Endothelial cell of umbilical vein (primary cell): ENCODE results near the gene FAM200A. TPM values are rescaled to one million over a fixed set of nuclear protein-coding genes. Genes with fewer than 3 reads are reported as not detected.

Experiments
- BruUV-seq: library from RNA; stranded (reverse); fragments of 400-500 nt; replicated peaks from 2 replicates; lab custom pipeline; 2021; lab: Mats Ljungman, UMichigan
- CTCF ChIA-PET: fragments of 300-600, 350-600 bp; sonication (Branson Sonifier 250); formaldehyde crosslinking; loops from one replicate; lab custom pipeline; 2021; ENCODE audit warnings: antibody characterized with exemption, inconsistent platforms; lab: Charles Lee
- POLR2A ChIA-PET: fragments of 300-600, 350-600 bp; sonication (Branson Sonifier 250); formaldehyde crosslinking; loops from one replicate; lab custom pipeline; 2021; ENCODE audit warnings: antibody characterized with exemption, inconsistent platforms; lab: Charles Lee
- DNase-seq: peaks from one replicate; pipeline ENCODE4 v3.0.0-alpha.2; 2011; ENCODE audit warnings: low read depth, low spot score
- FAIRE-seq: peaks from 2 replicates; lab custom pipeline; 2011; peaks lifted over from hg19 to GRCh38; lab: Jason Lieb, UNC
- H2AFZ ChIP-seq: 2 replicates; pipeline ENCODE4 v1.6.0; 2012; ENCODE audit warnings: low read depth, low read length, control low read depth, inconsistent platforms
- H3K27ac ChIP-seq: 2 replicates; pipeline ENCODE4 v1.5.1; 2011; ENCODE audit warnings: low read depth, mild to moderate bottlenecking, control low read depth, low read length, moderate library complexity; ENCODE audit not compliant: insufficient read depth
- H3K27me3 ChIP-seq, 2 experiments: 2 replicates each; pipeline versions ENCODE4 v1.6.0 to v1.6.1; 2011; ENCODE audit warnings: low read length in 2 of 2, mixed read lengths in 1 of 2; ENCODE audit not compliant: control insufficient read depth in 2 of 2, insufficient read depth in 2 of 2
- H3K36me3 ChIP-seq, 2 experiments: 2 replicates in 1 of 2; 3 replicates in 1 of 2; pipeline ENCODE4 v1.5.1; 2011; ENCODE audit warnings: low read length in 2 of 2, mild to moderate bottlenecking in 1 of 2, moderate library complexity in 1 of 2; ENCODE audit not compliant: control insufficient read depth in 2 of 2, insufficient read depth in 2 of 2; ENCODE audit errors: extremely low read depth in 1 of 2
- H3K4me1 ChIP-seq: 3 replicates; pipeline ENCODE4 v1.5.1; 2011; ENCODE audit warnings: mild to moderate bottlenecking, low read length; ENCODE audit not compliant: control insufficient read depth, insufficient read depth; ENCODE audit errors: extremely low read depth
- H3K4me2 ChIP-seq: 2 replicates; pipeline ENCODE4 v1.6.1; 2011; ENCODE audit warnings: low read length, control low read depth, mixed read lengths; ENCODE audit not compliant: insufficient read depth
- H3K4me3 ChIP-seq, 3 experiments: fragments of 200-600 bp in 1 of 3; sonication (generic), shearing (Covaris generic) in 1 of 3; replicated peaks in 1 of 3; 2 replicates each; pipeline ENCODE4 v1.5.1; 2011 to 2016; ENCODE audit warnings: control low read depth in 3 of 3, low read length in 3 of 3, mild to moderate bottlenecking in 2 of 3, inconsistent platforms in 1 of 3, low read depth in 1 of 3, moderate library complexity in 1 of 3; ENCODE audit not compliant: insufficient read depth in 1 of 3
- H3K79me2 ChIP-seq: 2 replicates; pipeline ENCODE4 v1.6.0; 2012; ENCODE audit warnings: low read length, inconsistent platforms; ENCODE audit not compliant: control insufficient read depth, insufficient read depth
- H3K9ac ChIP-seq: replicated peaks from 2 replicates; pipeline ENCODE3; 2011; ENCODE audit warnings: low read length, control low read depth; ENCODE audit not compliant: insufficient read depth; ENCODE audit errors: extremely low read depth
- H3K9me1 ChIP-seq: replicated peaks from 3 replicates; pipeline ENCODE4 v1.6.0; 2011; ENCODE audit warnings: mild to moderate bottlenecking, low read length; ENCODE audit not compliant: control insufficient read depth, insufficient read depth; ENCODE audit errors: extremely low read depth
- H3K9me3 ChIP-seq: replicated peaks from 2 replicates; pipeline ENCODE4 v1.5.1; 2012; ENCODE audit warnings: low read length, inconsistent platforms; ENCODE audit not compliant: control insufficient read depth, insufficient read depth
- H4K20me1 ChIP-seq: replicated peaks from 2 replicates; pipeline ENCODE3; 2011; ENCODE audit warnings: mild to moderate bottlenecking, low read length; ENCODE audit not compliant: control insufficient read depth, insufficient read depth; ENCODE audit errors: extremely low read depth
- CTCF ChIP-seq, 2 donors: IDR thresholded peaks; 1 replicate in 1 of 2; 2 replicates in 1 of 2; pipeline ENCODE4 v1.5.1; 2011; ENCODE audit warnings: low read length in 2 of 2, mild to moderate bottlenecking in 2 of 2, moderate library complexity in 2 of 2, control low read depth in 1 of 2, inconsistent platforms in 1 of 2, low read depth in 1 of 2; ENCODE audit not compliant: insufficient read depth in 1 of 2; ENCODE audit errors: extremely low read depth in 1 of 2
- EZH2 ChIP-seq: IDR thresholded peaks from 2 replicates; pipeline ENCODE4 v1.6.1; 2012; ENCODE audit warnings: borderline replicate concordance, low read depth, mild to moderate bottlenecking, moderate library complexity, low read length, inconsistent platforms; ENCODE audit not compliant: severe bottlenecking
- FOS ChIP-seq: IDR thresholded peaks from 2 replicates; pipeline ENCODE4 v1.6.1; 2011; ENCODE audit warnings: mild to moderate bottlenecking, low read length, moderate library complexity, borderline replicate concordance; ENCODE audit not compliant: insufficient read depth
- GATA2 ChIP-seq: IDR thresholded peaks from 2 replicates; pipeline ENCODE4 v1.7.0; 2011; ENCODE audit warnings: low read depth, mild to moderate bottlenecking, moderate library complexity, mixed read lengths, low read length; ENCODE audit not compliant: insufficient read length, insufficient read depth
- JUN ChIP-seq: IDR thresholded peaks from 2 replicates; pipeline ENCODE4 v1.6.1; 2011; ENCODE audit warnings: borderline replicate concordance, low read depth; ENCODE audit not compliant: insufficient read length, insufficient read depth
- MAX ChIP-seq: IDR thresholded peaks from 2 replicates; pipeline ENCODE4 v1.6.1; 2011; ENCODE audit not compliant: insufficient read depth, insufficient read length
- MYC ChIP-seq: IDR thresholded peaks from one replicate; pipeline ENCODE4 v1.6.1; 2011; ENCODE audit warnings: mild to moderate bottlenecking, low read depth, low read length
- POLR2A ChIP-seq: IDR thresholded peaks from 2 replicates; pipeline ENCODE4 v1.6.1; 2012; ENCODE audit warnings: low read depth, mild to moderate bottlenecking, control low read depth, low read length
- POLR2AphosphoS5 ChIP-seq: IDR thresholded peaks from 2 replicates; pipeline ENCODE4 v1.6.1; 2012; ENCODE audit warnings: low read depth, mild to moderate bottlenecking, control low read depth, low read length, moderate library complexity; ENCODE audit not compliant: insufficient read depth
- dilution Hi-C: fragments of 300-500 bp; cut with MboI; formaldehyde crosslinking; loops from one replicate; pipeline ENCODE4 v1.15.0; 2019; ENCODE audit warnings: low sequenced_read_pairs; ENCODE audit not compliant: extremely low pct_ligation_motif_present
- intact Hi-C: fragments of 100-400 bp; cut with micrococcal nuclease; formaldehyde crosslinking; loops from one replicate; pipeline ENCODE4 v1.10.0; 2022
- polyA plus RNA-seq, 4 experiments: library from polyadenylated mRNA; depleted of rRNA in 3 of 4; stranded (reverse) in 3 of 4; unstranded in 1 of 4; fragments of >200 nt; gene quantifications; 2 replicates each; pipeline versions ENCODE4 v1.2.1 to v1.2.3, GENCODE V29; 2011 to 2012; ENCODE audit warnings: missing spikeins in 1 of 4
- total RNA-seq: library from RNA; stranded (reverse); gene quantifications from 2 replicates; pipeline ENCODE4 v1.2.3, GENCODE V29; 2021

The FAM200A gene
- total and polyA plus RNA-seq, 2 donors (not counting 3 experiments of a cell fraction or from before 2014, with no cell fraction given) = 2.1 to 3.6 TPM

GRCh38 chr7:99521399-99521798, 30.5 kb downstream of the FAM200A start:
- Histone ChIP-seq H3K4me3 (no peak overlapping the region), H3K79me2 (no peaks in the 10 kb centered on the region), H3K36me3 (peaks cover 11 to 15% of the 10 kb centered on the region in 2 experiments), H4K20me1 (no peaks in the 10 kb centered on the region), H3K27ac (no peak overlapping the region), H3K9me1 (no peaks in the 10 kb centered on the region), H3K4me2 (no peak overlapping the region), H3K4me1 (no peaks in the 10 kb centered on the region), H3K27me3 (no peaks in the 10 kb centered on the region), H3K9ac (no peak overlapping the region), H2AFZ (no peak overlapping the region), H3K9me3 (no peaks in the 10 kb centered on the region)
- TF ChIP-seq MYC = no peak
- TF ChIP-seq POLR2AphosphoS5 = no peak
- TF ChIP-seq JUN = no peak
- TF ChIP-seq GATA2 = no peak
- TF ChIP-seq CTCF (IDR thresholded peaks at IDR 0.05; ENCODE audit: extremely low read depth in 1 of 2, insufficient read depth in 1 of 2, low read depth in 1 of 2, low read length in 2 of 2) = no peak
- TF ChIP-seq FOS = no peak
- no peak for TF ChIP-seq EZH2
- TF ChIP-seq MAX = no peak
- no peak for TF ChIP-seq POLR2A
- dilution Hi-C loops (no loop called here), intact Hi-C loops (no loop called here)
- no peak for DNase-seq
- BruUV-seq = no TSS peak
- no peak for FAIRE-seq
- ChIA-PET POLR2A (no interaction called here), CTCF (no interaction called here)
